22Rv1 (cell line): ENCODE measurements around the gene PAFAH1B2.

Experiments used
- CTCF ChIP-seq: fragments of 450-650 bp; IDR thresholded peaks from 2 replicates; pipeline ENCODE4 v1.5.1; 2017; ENCODE audit warnings: mild to moderate bottlenecking
- ZFX ChIP-seq: fragments of 450-650 bp; IDR thresholded peaks from 2 replicates; pipeline ENCODE4 v1.6.1; 2017; ENCODE audit warnings: antibody characterized with exemption, borderline replicate concordance

DNA sequence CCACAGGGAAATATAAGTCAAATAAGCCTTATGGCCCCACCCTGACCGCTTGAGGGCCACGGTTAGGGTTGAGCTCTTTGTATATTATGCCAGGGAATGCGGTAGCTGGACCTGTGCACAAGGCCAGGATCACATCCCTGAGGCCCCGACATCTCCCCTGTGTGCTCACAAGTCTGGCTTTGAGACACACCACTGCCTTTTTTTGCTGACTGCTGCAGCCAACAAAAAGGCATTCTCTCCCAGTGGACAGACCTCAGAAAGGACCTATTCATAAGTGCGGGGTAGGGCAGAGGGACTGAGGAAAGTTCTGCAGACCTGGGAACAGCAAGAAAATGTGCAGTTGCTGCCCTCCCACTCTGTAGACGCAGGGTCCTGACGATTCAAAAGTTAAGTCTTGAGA is 31.0 kb downstream of the PAFAH1B2 start:
- TF ChIP-seq ZFX (no peak), CTCF (no peak)
